ENCODE measurements around the gene CDC23.
A peak's percentile ranks its signal among the peaks of the same experiment; 100 is the strongest.

CDC23 gene

DNA sequence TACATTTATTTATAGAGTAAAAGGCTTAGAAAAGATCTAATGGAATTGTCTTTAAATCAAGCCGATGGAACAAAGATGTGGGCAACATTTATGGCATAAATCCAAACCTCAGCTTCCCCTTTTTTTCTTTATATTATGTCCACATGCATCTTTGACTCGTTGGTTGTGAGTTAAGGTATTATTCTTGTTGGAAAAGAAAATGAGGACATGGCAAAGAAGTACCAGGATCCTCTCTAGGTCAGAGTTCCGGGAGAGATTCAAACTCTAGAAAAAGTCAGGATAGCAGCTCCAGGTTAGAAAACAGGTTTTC, 73.4 kb downstream of the CDC23 start:
- H3K27ac ChIP-seq = no peak overlapping the region
- no peak overlapping the region for H3K4me3 ChIP-seq (ENCODE audit: low read depth, low read length)
- no peak for DNase-seq
- H3K27me3 ChIP-seq (replicated peaks) = no peaks in the 10 kb centered on the region
- no peaks in the 10 kb centered on the region for H3K36me3 ChIP-seq (replicated peaks)
- in situ Hi-C loops (cut with HindIII; ENCODE audit: low pct_ligation_motif_present, low sequenced_read_pairs) = no loop called here
- TF ChIP-seq, protein P1, sequence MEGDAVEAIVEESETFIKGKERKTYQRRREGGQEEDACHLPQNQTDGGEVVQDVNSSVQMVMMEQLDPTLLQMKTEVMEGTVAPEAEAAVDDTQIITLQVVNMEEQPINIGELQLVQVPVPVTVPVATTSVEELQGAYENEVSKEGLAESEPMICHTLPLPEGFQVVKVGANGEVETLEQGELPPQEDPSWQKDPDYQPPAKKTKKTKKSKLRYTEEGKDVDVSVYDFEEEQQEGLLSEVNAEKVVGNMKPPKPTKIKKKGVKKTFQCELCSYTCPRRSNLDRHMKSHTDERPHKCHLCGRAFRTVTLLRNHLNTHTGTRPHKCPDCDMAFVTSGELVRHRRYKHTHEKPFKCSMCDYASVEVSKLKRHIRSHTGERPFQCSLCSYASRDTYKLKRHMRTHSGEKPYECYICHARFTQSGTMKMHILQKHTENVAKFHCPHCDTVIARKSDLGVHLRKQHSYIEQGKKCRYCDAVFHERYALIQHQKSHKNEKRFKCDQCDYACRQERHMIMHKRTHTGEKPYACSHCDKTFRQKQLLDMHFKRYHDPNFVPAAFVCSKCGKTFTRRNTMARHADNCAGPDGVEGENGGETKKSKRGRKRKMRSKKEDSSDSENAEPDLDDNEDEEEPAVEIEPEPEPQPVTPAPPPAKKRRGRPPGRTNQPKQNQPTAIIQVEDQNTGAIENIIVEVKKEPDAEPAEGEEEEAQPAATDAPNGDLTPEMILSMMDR (IDR thresholded peaks at IDR 0.05; ENCODE audit: low read depth, low read length, missing control alignments) = no peak

DNA sequence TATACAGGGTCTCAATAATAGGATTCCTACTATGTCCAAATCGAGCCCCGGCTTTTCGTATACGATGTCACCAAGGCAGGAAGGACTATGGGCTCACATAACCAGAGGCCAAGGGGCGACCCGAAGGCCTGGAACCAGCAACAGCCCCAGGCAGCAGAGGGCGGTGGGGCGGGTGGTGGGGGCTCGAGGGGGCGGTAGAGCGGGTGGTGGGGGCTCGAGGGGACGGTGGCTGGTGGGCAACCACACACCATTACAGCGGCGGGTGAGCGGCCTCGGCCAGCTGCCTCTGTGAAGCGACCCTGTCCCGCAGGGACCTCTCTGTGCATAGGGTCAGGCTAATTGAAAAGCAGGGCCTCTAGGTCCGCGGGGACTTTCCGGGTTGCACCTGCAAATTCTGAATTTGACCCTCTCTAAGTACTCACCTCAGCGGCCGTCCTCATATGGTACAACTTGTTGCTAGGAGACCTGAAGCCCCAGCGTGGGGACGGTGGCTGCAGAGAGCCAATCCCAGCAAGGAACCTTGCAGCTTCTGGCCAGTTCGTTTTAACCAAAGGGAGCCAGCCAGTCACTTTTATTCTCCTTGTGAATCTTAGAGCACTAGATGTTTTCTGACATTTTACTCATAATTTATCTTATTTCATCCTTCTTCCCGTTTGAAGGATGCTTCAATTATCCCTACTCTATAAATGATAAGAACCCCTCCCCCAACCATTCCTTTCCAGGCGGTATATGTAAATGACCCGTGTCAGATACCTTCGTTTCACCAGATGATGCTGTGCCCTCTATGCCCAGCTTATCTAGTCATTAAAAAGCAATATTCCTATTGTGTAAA, 74.0 kb downstream of the CDC23 start, which contains the start of gene NME5:
Gene NME5 (minus strand): TSS at position 480 of the 832 bp plus-strand sequence. CDS start 648 bp downstream, outside the sequence.
- in situ Hi-C loops (cut with HindIII; ENCODE audit: low pct_ligation_motif_present, low sequenced_read_pairs) = no loop called here
- H3K36me3 ChIP-seq (replicated peaks) = no peaks in the 10 kb centered on the region
- peak within 1 kb of the TSS; percentile 69 for H3K4me3 ChIP-seq (ENCODE audit: low read depth, low read length)
- TF ChIP-seq, protein P1 (IDR thresholded peaks at IDR 0.05; ENCODE audit: low read depth, low read length, missing control alignments) = no peak
- H3K27ac ChIP-seq = no peak within 1 kb of the TSS
- DNase-seq = peak; percentile 55
- H3K27me3 ChIP-seq (replicated peaks) = no peaks in the 10 kb centered on the region

Data from brain microvascular endothelial cell (primary cell).